ENCODE data around the gene VPS37B. TPM values are rescaled to one million over a fixed set of nuclear protein-coding genes. Genes with fewer than 3 reads are reported as not detected.

VPS37B gene
- total RNA-seq, 3 donors from 2014 or later = 15.4 to 37.8 (median 34.4) TPM

Other genes starting within 250 kb of the VPS37B start
- gene HCAR2, start 192.8 kb downstream of the VPS37B start, total RNA-seq = 10 to 100 TPM in 1 of 3 donors, 1 to 10 TPM in 2; 5.7 to 10.8 (median 6.4) TPM
- gene HCAR3, start 179.3 kb downstream of the VPS37B start, total RNA-seq = 1 to 10 TPM in 2 of 3 donors, under 1 TPM in 1; 0.96 to 4.8 (median 2.6) TPM
- 10 to 100 TPM in 2 of 3 donors, 1 to 10 TPM in 1; 3.2 to 34.0 (median 20.6) TPM for gene HCAR1, start 165.3 kb downstream of the VPS37B start, total RNA-seq
- 10 to 100 TPM; 21.9 to 30.7 (median 28.2) TPM for gene DENR, start 143.3 kb downstream of the VPS37B start, total RNA-seq
- gene CCDC62, start 121.6 kb downstream of the VPS37B start, total RNA-seq = 1 to 10 TPM in 1 of 3 donors, under 1 TPM in 2; 0.66 to 1.9 (median 0.73) TPM
- gene HIP1R, start 60.7 kb downstream of the VPS37B start, total RNA-seq = 10 to 100 TPM; 17.8 to 83.3 (median 49.5) TPM
- 1 to 10 TPM in 2 of 3 donors, under 1 TPM in 1; 0.96 to 8.6 (median 6.2) TPM for gene ABCB9, start 70.3 kb upstream of the VPS37B start, total RNA-seq
- 10 to 100 TPM in 2 of 3 donors, 1 to 10 TPM in 1; 9.0 to 16.5 (median 12.1) TPM for gene OGFOD2, start 79.1 kb upstream of the VPS37B start, total RNA-seq
- 100 to 1,000 TPM; 196 to 279 (median 234) TPM for gene ARL6IP4, start 84.6 kb upstream of the VPS37B start, total RNA-seq

Data from breast epithelium (tissue), 3 donors.